Ramos (cell line): ENCODE data around the gene AGRP.
"Not testable (repeated sequence)": the region's sequence is repeated elsewhere in the genome, so short reads cannot be mapped to it uniquely, and the experiment has no call there.

Source experiments
- in situ Hi-C: fragments of 300-500 bp; cut with MboI; formaldehyde crosslinking; loops from one replicate; pipeline ENCODE4 v1.14.3; 2022; ENCODE audit warnings: low sequenced_read_pairs; ENCODE audit not compliant: unreplicated experiment

Gene AGRP

DNA sequence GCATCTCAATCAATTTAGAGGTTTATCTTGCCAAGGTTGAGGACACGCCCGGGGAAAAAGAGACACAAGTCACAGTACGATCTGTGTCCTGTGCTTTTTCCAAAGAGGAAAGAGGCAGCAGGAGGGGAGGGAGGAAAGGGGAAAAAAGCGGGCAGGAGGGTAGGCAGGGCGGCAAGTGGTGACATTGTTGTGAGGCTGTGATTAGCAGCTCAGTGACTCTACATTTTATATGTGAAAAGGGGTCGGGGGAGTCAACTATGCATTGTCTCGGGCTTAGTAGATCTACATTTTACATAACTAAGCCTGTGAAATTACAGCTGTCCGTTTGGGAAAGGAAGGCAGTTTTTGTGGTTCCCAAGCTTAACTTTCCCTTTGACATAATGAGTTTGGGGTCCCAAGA is 23.1 kb upstream of the AGRP start:
- in situ Hi-C loops = no loop called here

GRCh38 chr16:67504031-67505021 is 21.0 kb upstream of the AGRP start:
- in situ Hi-C loops = no loop called here

DNA sequence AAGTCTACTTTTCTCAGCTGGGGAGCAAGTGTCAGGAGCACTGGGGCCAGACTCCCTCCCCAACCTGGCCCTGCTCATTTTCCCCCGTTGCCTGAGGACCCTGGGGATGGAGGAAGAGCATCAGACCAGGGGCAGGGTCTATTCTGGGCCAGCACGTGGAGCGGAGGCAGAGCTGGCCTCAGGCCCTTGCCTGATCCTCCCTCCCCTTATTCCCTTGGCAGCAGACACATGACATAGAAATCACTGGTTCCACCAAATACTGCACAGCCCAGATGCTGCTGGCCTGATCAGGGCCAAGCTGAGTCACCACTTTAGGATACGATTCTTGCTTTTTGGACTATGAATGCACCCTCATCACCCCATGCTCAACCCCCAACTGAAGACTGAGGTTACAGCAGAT is 15.8 kb upstream of the AGRP start:
- in situ Hi-C loops = loop anchor here (10.0 kb wide), 1 partner anchor 426 kb away; no protein-coding TSS in a partner anchor

- in situ Hi-C loops = loop anchor here (10.0 kb wide), 1 partner anchor 434 kb away; no protein-coding TSS in a partner anchor
These were observed 7.2 kb upstream of the AGRP start for GRCh38 chr16:67490335-67491096.

GRCh38 chr16:67489401-67490083 is 6.2 kb upstream of the AGRP start:
- in situ Hi-C loops = loop anchor here (10.0 kb wide), 1 partner anchor 435 kb away; no protein-coding TSS in a partner anchor

GRCh38 chr16:67487561-67487960 is 4.2 kb upstream of the AGRP start:
- in situ Hi-C loops = not testable (repeated sequence)

DNA sequence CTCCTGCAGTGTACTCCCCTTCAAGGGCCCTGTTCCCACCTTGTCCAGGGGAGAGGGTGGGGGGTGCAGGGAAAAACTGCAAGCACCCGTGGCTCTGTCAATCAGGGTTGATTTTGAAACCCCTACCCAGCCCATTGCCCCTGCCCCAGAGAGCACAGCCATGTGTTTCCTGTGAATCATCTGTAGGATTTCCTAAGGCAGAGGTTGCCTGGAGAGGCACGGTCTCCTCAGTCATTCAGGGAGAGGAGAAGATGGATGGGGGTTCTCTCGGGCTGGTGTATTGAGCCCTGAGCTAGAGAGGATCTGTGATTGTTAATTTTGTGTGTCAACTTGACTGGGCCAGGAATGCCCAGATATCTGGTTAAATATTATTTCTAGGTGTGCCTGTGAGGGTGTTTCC is 3.5 kb upstream of the AGRP start:
- in situ Hi-C loops = no loop called here

DNA sequence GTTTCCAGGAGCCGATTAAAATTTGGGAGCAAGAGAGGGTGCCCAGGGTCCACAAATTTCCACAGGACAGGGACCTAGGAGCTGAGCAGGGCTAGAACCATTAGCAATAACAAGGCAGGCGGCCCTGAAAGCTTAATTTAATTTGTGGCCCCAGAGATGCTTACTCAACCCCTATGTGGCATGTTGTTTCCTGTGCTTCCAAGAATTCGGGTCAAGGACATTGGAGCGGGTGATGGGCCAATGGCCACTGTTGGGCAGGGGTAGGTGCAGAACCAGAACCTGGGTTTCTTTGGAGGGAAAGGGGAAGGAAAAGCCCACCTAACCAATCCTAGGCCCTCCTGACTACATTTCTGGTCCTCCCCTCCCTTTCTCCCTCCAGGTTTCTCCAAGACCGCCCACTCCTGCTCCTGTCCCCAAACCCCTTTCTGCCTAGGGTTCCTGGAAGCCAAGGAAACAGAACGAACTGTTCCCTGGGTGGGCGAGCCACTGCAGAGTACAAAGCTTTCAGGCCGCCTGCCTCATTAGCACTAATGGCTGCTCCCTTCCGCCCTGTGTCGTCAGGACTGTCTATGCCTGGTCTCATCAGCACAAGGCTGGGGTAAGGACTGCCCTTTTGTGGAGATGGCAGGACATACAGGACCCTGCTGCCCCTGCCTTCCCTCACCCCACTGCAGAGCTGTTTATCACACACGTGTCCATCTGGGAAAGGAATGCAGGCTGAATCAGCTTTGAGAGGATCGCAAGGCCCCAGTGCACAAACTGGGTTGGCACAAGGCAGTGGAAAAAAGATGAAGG is 581 bp upstream of the AGRP start:
- in situ Hi-C loops = no loop called here

DNA sequence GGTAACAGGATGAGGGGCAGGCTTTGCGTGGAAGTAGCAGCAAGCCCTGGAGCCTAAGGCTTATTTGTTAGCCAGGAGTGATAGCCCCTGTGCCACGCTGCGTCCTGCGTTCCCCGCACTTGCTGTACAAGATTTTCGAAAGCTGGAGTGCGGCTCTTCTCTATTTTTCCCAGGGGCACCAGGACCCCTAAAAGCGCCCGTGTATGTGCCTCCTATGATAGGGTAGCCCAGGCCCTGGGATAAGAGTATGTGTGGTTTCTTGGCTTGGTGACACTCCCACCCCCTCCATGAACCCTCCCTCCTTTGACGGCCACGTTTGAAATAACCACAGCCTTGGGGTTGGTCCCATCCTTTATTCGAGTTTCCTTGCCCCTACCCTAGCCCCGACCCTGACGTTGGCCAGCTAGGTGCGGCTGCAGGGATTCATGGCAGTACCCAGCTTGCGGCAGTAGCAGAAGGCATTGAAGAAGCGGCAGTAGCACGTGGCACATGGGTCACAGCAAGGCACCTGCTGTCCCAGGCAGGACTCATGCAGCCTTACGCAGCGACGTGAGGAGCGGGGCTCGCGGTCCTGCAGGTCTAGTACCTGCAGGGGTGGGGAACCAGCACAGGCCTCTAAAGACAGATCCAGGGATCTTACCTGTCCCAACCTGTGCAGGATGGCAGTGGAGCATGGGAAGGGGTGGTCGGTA is 968 bp downstream of the AGRP start:
- in situ Hi-C loops = no loop called here

DNA sequence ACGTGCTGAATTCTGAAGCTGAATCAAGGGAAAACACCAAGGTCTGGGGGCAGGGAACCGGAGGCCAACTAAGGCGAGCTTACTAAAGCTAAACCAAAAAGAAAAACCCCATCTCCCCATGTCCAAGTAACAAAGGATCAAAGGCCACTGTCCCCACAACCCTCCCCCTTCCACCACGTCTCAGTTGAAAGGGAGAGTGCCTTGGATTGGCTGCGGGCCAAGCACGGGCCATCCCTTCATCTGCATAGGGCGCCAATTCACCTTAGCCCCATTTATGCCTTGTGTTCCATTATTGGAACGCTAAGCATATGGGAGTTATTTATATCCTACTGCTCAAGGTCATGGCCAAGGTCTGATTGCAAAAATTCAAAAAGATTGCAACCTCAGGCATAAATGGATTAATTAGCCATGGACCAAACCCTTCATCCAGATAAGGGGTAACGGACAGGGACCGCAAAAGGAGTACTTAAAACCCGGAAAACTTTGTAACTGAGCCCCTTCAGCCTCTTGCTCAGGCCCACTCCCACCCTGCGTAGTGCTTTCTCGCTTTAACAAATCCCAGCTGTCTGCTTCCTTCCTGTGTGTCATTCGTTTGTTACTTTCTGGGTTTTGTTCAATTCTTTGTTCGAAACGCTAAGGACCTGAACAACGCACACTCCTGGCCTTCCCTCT is 1.6 kb downstream of the AGRP start:
- in situ Hi-C loops = no loop called here

DNA sequence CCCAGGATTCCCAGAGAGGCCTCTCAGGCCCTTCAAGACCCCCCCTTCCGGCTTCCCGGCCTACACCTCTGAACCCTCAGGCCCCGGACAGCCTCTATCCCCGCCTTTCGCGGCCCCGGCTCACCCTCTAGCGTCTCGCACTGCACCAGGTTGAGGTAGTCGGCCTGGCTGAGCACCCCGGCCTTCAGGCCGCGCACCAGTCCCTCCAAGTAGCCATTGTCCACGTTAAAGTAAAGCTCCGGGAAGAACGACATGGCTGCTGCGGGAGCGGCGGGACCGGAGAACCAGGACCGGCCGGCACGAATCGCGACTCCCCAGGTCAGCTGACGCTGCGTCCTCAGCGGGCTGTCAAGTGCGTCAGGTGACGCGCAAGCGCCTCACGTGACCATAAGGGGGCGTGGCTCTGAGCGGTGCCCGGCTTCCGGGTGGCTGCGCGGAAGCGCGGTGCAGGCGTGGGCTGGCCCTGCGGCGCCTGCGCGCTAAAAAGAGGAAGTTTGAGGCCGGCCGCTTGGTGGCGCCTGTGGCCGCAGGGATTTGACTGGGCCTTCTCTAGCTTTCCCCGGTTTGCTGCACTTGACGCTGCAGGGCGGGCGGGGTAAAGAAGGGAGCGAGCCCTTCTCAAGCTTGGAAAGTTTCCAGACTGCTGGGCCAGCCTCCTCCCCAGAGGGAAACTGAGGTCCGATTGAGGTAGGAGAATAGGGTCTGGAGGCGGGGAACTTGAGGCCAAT is 2.4 kb downstream of the AGRP start, which contains the start of gene ATP6V0D1:
ATP6V0D1 (minus strand) TSS at position 325 of the 728 bp plus-strand sequence; CDS start at position 254, 71 bp downstream.
- in situ Hi-C loops = no loop called here

DNA sequence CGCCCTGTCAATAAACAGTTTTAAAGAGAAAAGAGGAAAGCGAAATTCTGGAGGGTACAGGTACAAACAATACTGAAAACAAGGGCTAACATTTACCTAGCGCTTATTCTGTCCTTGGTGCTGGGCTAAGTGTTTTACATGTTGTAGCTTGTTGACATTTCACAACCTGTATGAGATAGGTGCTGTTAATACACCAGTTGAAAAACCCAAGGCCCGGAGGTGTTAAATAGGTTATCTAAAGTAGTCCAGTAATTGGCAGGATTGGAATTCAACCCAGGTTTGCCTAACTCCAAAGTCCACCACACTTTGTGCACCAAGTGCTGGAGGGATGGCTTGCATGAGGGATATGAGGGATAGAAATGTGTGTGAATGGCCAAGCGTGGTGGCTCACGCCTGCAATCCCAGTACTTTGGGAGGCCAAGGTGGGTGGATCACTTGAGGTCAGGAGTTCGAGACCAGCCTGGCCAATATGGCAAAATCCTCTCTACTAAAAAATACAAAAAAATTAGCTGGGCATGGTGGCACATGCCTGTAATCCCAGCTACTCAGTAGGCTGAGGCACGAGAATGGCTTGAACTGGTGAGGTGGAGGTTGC is 5.3 kb downstream of the AGRP start:
- in situ Hi-C loops = no loop called here

DNA sequence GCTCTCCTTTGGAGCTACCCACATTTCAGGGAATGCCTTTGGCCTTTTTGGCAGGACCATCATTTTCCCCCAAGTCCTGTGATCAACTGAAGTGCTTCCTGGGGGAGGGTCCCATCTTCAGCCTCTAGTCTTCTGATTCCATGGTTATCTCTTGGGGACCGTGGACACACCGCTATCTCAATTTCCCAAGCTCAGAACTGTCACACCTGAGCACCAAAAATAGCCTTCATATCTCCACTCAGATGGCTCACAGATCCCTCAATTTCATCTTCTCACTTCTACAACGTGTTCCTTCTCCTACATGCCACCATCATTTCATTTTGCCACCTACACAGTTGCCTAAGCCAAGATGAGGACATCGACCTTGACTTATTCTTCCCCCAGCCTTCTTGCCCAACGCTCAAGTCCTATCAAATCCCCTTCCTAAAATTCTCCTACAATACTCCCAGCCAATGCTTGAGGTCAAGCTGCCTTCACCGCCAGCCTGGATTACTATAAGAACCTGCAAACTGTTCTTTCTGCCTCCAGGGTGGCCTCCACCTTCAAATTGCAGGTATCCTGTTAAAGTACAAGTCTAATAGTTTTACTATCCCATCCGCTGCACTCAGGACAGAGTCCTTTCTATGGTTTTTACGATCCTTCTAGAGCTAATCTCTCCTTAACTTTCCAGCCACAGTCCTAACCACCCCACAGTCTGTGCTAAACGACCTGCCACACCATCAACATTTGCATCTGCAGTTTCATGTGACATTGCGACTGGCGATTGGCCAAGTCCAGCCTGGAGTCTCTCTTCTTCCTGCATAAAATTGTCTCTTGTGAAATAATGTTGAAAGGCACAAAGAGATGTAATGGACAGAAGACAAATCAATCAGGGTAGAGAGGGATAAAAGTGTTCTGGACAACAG is 8.5 kb downstream of the AGRP start:
- in situ Hi-C loops = no loop called here

GRCh38 chr16:67471758-67472384 is 11.5 kb downstream of the AGRP start:
- in situ Hi-C loops = no loop called here

GRCh38 chr16:67470359-67470758 is 13.0 kb downstream of the AGRP start:
- in situ Hi-C loops = no loop called here

- in situ Hi-C loops = no loop called here
These were observed 14.6 kb downstream of the AGRP start for GRCh38 chr16:67468731-67469130.
